K562 (cell line): Measurements from ENCODE around the gene TRMU. TPM values are rescaled to one million over a fixed set of nuclear protein-coding genes. Genes with fewer than 3 reads are reported as not detected.

Experiments
- CC2D1A ChIP-seq: fragments of 450-650 bp; IDR thresholded peaks from 2 replicates; pipeline ENCODE4 v1.6.1; 2017; ENCODE audit warnings: mild to moderate bottlenecking
- NCOA2 ChIP-seq, 2 experiments: fragments of 450-650 bp; IDR thresholded peaks; 2 replicates each; pipeline ENCODE4 v1.6.1; 2018; ENCODE audit warnings: mild to moderate bottlenecking in 2 of 2, moderate library complexity in 1 of 2; ENCODE audit not compliant: partially characterized antibody in 2 of 2
- PHF8 ChIP-seq: fragments of 200-600 bp; sonication (generic); IDR thresholded peaks from 2 replicates; pipeline ENCODE4 v1.6.1; 2012; ENCODE audit warnings: mixed run types, mild to moderate bottlenecking, inconsistent platforms, low read length, moderate library complexity, borderline replicate concordance
- ZBED1 ChIP-seq: IDR thresholded peaks from 2 replicates; pipeline ENCODE4 v1.6.1; 2014
- ZBTB40 ChIP-seq, 2 experiments: fragments of 450-650 bp in 1 of 2; sonication (generic) in 1 of 2; formaldehyde crosslinking in 1 of 2; IDR thresholded peaks; 2 replicates each; pipeline versions ENCODE4 v1.7.1 to v1.9.0; 2016 to 2022; ENCODE audit warnings: inconsistent platforms in 1 of 2, mild to moderate bottlenecking in 1 of 2, missing genetic modification reagents in 1 of 2
- ZNF512 ChIP-seq: IDR thresholded peaks from 2 replicates; pipeline ENCODE4 v1.6.1; 2016; ENCODE audit warnings: missing genetic modification characterization, missing compliant biosample characterization
- ZNF57 ChIP-seq: fragments of 450-650 bp; formaldehyde crosslinking; IDR thresholded peaks from 2 replicates; pipeline ENCODE4 v1.4.0; 2020; ENCODE audit warnings: mild to moderate bottlenecking, moderate library complexity
- polyA plus RNA-seq, 8 experiments: library from polyadenylated mRNA; depleted of rRNA in 4 of 8; stranded (reverse) in 5 of 8; unstranded in 3 of 8; fragments of >200 nt; fragmentation: Nextera tagmentation in 2 of 8; fragmentation: Illumina TruSeq in 1 of 8; extraction: Ambion mirVana in 2 of 8; extraction: Trizol in 1 of 8; gene quantifications; 2 replicates each; pipeline versions ENCODE4 v1.2.1 to v1.2.3, GENCODE V29; 2011 to 2014; ENCODE audit warnings: inconsistent platforms in 1 of 8, missing spikeins in 1 of 8
- total RNA-seq, 7 experiments: library from RNA; depleted of rRNA in 6 of 7; stranded (reverse); fragments of >200 nt in 6 of 7; fragmentation: Illumina TruSeq in 2 of 7; extraction: Trizol in 2 of 7; gene quantifications; 2 replicates each; pipeline versions ENCODE4 v1.2.1 to v1.2.3, GENCODE V29; 2011 to 2021; ENCODE audit warnings: low replicate concordance in 1 of 7

The TRMU gene
- total and polyA plus RNA-seq, 9 of the 15 experiments (the other 6 are each of a cell fraction or from before 2014, with no cell fraction given): 2.3 to 49.9 (median 35.3) TPM

- no peak for TF ChIP-seq ZBED1
- TF ChIP-seq ZNF512 (tag): no peak
- TF ChIP-seq PHF8: no peak
- no peak for TF ChIP-seq ZBTB40 (IDR thresholded peaks at IDR 0.05)
- TF ChIP-seq ZBTB40 (CRISPR knock-in tag; IDR thresholded peaks at IDR 0.05): no peak
- TF ChIP-seq NCOA2 (IDR thresholded peaks at IDR 0.05; ENCODE audit: partially characterized antibody in 2 of 2): no peak
- TF ChIP-seq CC2D1A: no peak
- no peak for TF ChIP-seq ZNF57 (CRISPR knock-in tag)
These were observed 26.9 kb downstream of the TRMU start (continued) for GRCh38 chr22:46362203-46362933.
